Loucy (cell line): ENCODE measurements around the gene KRTAP29-1.

Source experiments
- H2AFZ ChIP-seq: fragments of 200-600 bp; sonication (generic); 2 replicates; pipeline ENCODE4 v1.6.0; 2016; ENCODE audit warnings: antibody characterized with exemption, mild to moderate bottlenecking, low read length, moderate library complexity
- H3F3A ChIP-seq: fragments of 200-600 bp; 2 replicates; pipeline ENCODE4 v1.6.0; 2016; ENCODE audit warnings: antibody characterized with exemption, low read depth, mild to moderate bottlenecking
- H3K27me3 ChIP-seq: fragments of 200-600 bp; sonication (generic); 2 replicates; pipeline ENCODE4 v1.6.1; 2014; ENCODE audit warnings: low read length, mild to moderate bottlenecking; ENCODE audit not compliant: insufficient read depth, poor library complexity, severe bottlenecking
- H3K36me3 ChIP-seq: fragments of 200-600 bp; sonication (generic); 2 replicates; pipeline ENCODE4 v1.6.1; 2016; ENCODE audit warnings: low read length; ENCODE audit not compliant: insufficient read depth
- H3K4me1 ChIP-seq: fragments of 200-600 bp; sonication (generic); 2 replicates; pipeline ENCODE4 v1.5.1; 2014; ENCODE audit warnings: low read length, mild to moderate bottlenecking; ENCODE audit not compliant: insufficient read depth, poor library complexity, severe bottlenecking
- H3K4me2 ChIP-seq: fragments of 200-600 bp; sonication (generic); 2 replicates; pipeline ENCODE4 v1.6.0; 2014; ENCODE audit warnings: antibody characterized with exemption, low read length, low read depth, mild to moderate bottlenecking; ENCODE audit not compliant: poor library complexity, severe bottlenecking
- H3K4me3 ChIP-seq: fragments of 200-600 bp; sonication (generic); 2 replicates; pipeline ENCODE4 v1.5.1; 2014; ENCODE audit warnings: low read length, mild to moderate bottlenecking, mixed read lengths; ENCODE audit not compliant: poor library complexity, severe bottlenecking
- H3K79me2 ChIP-seq: fragments of 200-600 bp; sonication (generic); 2 replicates; pipeline ENCODE4 v1.6.1; 2014; ENCODE audit warnings: low read length; ENCODE audit not compliant: insufficient read depth
- H3K9ac ChIP-seq: fragments of 200-600 bp; sonication (generic); 2 replicates; pipeline ENCODE4 v1.6.0; 2014; ENCODE audit warnings: mild to moderate bottlenecking, low read depth, low read length, moderate library complexity; ENCODE audit not compliant: poor library complexity, severe bottlenecking
- H3K9me2 ChIP-seq: fragments of 200-600 bp; sonication (generic); replicated peaks from 2 replicates; pipeline ENCODE4 v1.6.1; 2016; ENCODE audit warnings: low read depth, low read length, mixed read lengths
- H3K9me3 ChIP-seq: fragments of 200-600 bp; sonication (generic); 2 replicates; pipeline ENCODE4 v1.6.1; 2014; ENCODE audit warnings: mild to moderate bottlenecking, antibody characterized with exemption, low read length, low read depth; ENCODE audit not compliant: insufficient read depth
- H4K20me1 ChIP-seq: fragments of 200-600 bp; sonication (generic); 2 replicates; pipeline ENCODE4 v1.6.0; 2014; ENCODE audit warnings: antibody characterized with exemption, low read length, mild to moderate bottlenecking; ENCODE audit not compliant: insufficient read depth, poor library complexity, severe bottlenecking
- EZH2phosphoT487 ChIP-seq: fragments of 200-600 bp; IDR thresholded peaks from 2 replicates; pipeline ENCODE4 v1.6.1; 2018; ENCODE audit warnings: antibody characterized with exemption, mild to moderate bottlenecking, moderate library complexity, borderline replicate concordance
- TF ChIP-seq, protein P1 (sequence below): fragments of 200-600 bp; sonication (generic); conservative IDR thresholded peaks from 2 replicates; pipeline ENCODE4 v1.5.1; 2014; ENCODE audit warnings: mild to moderate bottlenecking, antibody characterized with exemption, low read length

The KRTAP29-1 gene

DNA sequence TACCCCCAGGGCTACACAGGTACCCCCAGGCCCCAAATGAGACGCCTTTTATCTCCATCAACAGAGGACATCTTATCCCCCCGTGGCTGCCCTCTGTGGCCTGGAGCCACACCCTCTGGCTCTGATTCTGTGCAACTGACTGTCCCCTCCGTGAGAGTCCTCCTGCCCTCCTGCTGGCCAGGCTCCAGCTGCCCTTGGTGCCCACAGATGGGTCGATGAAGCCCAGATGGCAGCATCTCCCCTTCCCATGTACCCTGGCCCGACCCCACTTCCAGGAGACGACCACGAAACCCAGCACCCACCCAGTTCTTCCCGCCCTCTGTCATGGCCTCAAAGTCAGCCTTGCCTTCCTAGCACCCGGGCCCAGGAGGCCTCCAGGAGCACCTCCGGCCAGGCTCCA, 22.5 kb upstream of the KRTAP29-1 start:
- Histone ChIP-seq H3K9me2 (no peaks in the 10 kb centered on the region), H3F3A (no peaks in the 10 kb centered on the region), H3K9me3 (0 out of 2 replicates have a peak, but pooled peaks cover 2% of the 10 kb centered on the region), H3K4me2 (no peak overlapping the region), H3K79me2 (no peaks in the 10 kb centered on the region), H3K9ac (no peak overlapping the region), H4K20me1 (no peaks in the 10 kb centered on the region), H3K36me3 (no peaks in the 10 kb centered on the region), H3K4me1 (no peaks in the 10 kb centered on the region), H2AFZ (no peak overlapping the region), H3K4me3 (no peak overlapping the region), H3K27me3 (no peaks in the 10 kb centered on the region)
- TF ChIP-seq, protein P1, sequence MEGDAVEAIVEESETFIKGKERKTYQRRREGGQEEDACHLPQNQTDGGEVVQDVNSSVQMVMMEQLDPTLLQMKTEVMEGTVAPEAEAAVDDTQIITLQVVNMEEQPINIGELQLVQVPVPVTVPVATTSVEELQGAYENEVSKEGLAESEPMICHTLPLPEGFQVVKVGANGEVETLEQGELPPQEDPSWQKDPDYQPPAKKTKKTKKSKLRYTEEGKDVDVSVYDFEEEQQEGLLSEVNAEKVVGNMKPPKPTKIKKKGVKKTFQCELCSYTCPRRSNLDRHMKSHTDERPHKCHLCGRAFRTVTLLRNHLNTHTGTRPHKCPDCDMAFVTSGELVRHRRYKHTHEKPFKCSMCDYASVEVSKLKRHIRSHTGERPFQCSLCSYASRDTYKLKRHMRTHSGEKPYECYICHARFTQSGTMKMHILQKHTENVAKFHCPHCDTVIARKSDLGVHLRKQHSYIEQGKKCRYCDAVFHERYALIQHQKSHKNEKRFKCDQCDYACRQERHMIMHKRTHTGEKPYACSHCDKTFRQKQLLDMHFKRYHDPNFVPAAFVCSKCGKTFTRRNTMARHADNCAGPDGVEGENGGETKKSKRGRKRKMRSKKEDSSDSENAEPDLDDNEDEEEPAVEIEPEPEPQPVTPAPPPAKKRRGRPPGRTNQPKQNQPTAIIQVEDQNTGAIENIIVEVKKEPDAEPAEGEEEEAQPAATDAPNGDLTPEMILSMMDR, result no peak
- TF ChIP-seq EZH2phosphoT487, result no peak

DNA sequence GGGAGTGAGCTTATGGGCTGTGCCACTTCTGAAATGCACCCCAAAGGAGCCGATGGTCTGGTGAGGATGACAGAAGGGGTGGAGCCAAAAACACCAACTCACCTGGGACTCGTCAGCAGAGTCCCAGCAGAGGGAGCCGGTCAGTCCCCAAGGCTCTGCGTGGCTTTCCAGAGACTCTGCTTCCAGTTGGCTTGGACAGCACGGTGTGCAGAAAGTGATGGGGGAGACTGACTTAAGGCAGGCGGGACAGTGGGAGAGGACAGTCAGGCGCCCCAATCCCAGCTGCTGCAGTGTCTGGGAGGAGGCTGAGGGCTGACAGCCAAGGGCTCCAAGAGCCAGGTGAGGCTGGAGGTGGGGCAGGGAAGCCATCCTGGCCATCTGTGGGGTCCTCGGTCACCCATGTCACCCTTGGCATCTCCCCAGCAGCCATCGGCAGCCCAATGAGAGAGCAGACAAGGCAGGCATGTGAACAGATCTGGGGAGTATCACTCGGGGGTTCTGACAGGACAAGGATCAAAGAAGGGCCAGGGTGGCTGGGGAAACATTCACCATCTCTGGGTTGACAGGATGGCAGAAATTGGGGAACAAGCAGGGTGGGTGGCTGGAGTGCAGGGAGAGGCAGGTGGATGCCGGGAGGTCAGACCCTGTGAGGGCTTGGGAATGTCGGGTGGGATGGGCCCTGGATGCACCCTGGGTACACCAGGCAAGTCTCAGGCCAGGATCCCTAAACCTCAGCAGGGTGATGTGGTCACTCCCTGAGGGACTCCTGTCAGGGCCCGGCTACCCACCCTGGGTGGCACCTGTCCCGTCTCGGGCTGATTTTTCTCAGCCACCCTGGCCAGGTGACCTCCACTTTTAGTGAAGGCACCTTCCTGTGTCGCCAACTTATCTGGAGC, 21.8 kb upstream of the KRTAP29-1 start:
- no peak overlapping the region for H3K4me3 ChIP-seq
- H3K9me2 ChIP-seq, result no peaks in the 10 kb centered on the region
- no peaks in the 10 kb centered on the region for H3K27me3 ChIP-seq
- no peaks in the 10 kb centered on the region for H4K20me1 ChIP-seq
- no peaks in the 10 kb centered on the region for H3F3A ChIP-seq
- no peaks in the 10 kb centered on the region for H3K36me3 ChIP-seq
- peaks cover 8% of the 10 kb centered on the region for H3K9me3 ChIP-seq
- no peak overlapping the region for H2AFZ ChIP-seq
- H3K4me1 ChIP-seq, result no peaks in the 10 kb centered on the region
- no peak overlapping the region for H3K9ac ChIP-seq
- no peak overlapping the region for H3K4me2 ChIP-seq
- no peaks in the 10 kb centered on the region for H3K79me2 ChIP-seq
- TF ChIP-seq, protein P1, result peak; percentile 57
- TF ChIP-seq EZH2phosphoT487, result no peak

DNA sequence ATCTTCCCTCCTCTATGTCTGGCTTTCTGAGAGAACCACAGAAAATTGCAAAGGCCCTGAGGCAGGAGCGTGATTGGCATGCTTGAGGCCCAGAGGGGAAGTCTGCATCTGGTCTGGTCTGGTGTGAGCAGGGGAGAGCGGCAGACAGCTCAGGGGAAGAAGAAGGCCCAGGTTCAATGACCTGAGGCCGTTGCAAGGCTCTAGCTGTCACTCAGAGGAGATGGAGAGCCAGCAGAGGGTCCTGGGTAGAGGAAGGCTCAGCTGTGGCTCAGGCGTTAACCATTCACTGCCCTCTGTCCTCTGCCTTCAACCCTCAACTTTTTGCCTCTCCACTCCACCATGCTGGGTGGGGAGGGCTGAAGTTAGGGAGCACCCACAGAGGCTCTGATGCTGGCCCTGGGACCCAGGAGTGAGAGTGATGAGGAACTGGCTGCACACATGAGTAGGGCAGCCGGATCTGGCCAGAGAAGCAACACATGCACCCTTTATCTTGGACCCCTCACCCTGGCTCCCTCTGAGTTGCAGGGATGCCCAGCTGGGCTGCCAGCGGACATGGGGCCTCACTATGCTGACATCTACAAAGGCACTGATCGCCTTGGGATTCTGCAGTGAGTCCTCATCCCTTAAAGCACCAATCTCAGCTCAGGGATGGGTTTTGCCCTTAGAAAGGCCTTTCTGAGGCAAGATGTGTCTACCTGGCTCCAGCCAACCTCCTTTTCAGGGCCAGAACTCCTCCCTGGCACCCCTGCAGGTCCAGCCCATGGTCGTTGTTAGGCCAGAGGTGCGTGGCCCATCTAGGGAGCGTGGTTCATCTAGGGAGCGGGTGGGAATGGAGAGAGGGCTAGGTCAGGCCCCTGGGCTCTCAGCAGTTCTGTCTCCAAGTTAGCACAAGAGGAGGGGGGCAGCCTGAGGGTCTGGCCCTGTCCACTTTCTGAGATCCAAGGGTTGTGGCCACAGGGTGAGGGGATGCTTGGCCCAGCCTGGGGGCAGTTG, 20.5 kb upstream of the KRTAP29-1 start:
- H3K79me2 ChIP-seq, result no peaks in the 10 kb centered on the region
- no peak overlapping the region for H2AFZ ChIP-seq
- H3K4me1 ChIP-seq, result no peaks in the 10 kb centered on the region
- peaks cover 9% of the 10 kb centered on the region for H3K9me3 ChIP-seq
- H3K27me3 ChIP-seq, result no peaks in the 10 kb centered on the region
- H3K9ac ChIP-seq, result no peak overlapping the region
- H3F3A ChIP-seq, result no peaks in the 10 kb centered on the region
- no peaks in the 10 kb centered on the region for H4K20me1 ChIP-seq
- TF ChIP-seq, protein P1, result no peak
- TF ChIP-seq EZH2phosphoT487, result no peak
- H3K36me3 ChIP-seq, result no peaks in the 10 kb centered on the region
- H3K9me2 ChIP-seq, result no peaks in the 10 kb centered on the region
- no peak overlapping the region for H3K4me2 ChIP-seq
- no peak overlapping the region for H3K4me3 ChIP-seq
